Measurements from ENCODE around the gene DIO2. TPM values are rescaled to one million over a fixed set of nuclear protein-coding genes. Genes with fewer than 3 reads are reported as not detected.

The DIO2 gene
- total RNA-seq, 1 experiment from 2014 or later: 0.08 TPM

DNA sequence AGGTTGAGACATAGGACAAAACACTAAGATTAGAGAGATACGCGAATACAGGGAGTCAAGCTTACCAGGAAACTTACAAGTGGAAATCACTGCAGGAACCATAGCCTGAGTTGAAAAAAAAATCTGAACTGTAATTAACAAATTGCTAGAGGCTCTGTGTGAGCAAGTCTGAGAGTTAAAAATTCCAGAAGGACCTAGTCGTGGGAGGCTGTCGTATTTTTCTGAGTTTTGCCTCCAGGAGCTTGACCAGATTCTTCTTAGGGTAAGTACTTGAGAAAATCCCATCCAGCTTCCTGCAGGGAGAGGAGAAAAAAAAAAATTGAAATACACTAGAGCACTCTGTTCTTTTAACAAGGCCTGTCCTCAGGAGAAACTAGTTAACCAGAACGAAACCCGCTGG, 22.7 kb downstream of the DIO2 start:
- in situ Hi-C loops (cut with HindIII; ENCODE audit: low pct_unique_long_range_greater_than_20kb, low sequenced_read_pairs): no loop called here
- no peak for DNase-seq (ENCODE audit: low read depth, low spot score)

- DNase-seq (ENCODE audit: low read depth, low spot score): no peak
- in situ Hi-C loops (cut with HindIII; ENCODE audit: low pct_unique_long_range_greater_than_20kb, low sequenced_read_pairs): no loop called here
These were observed 25.0 kb downstream of the DIO2 start for GRCh38 chr14:80186301-80186800.

GRCh38 chr14:80176893-80177292, 34.4 kb downstream of the DIO2 start:
- DNase-seq (ENCODE audit: low read depth, low spot score): no peak
- in situ Hi-C loops (cut with HindIII; ENCODE audit: low pct_unique_long_range_greater_than_20kb, low sequenced_read_pairs): no loop called here

GRCh38 chr14:80172375-80173051, 38.8 kb downstream of the DIO2 start:
- DNase-seq (ENCODE audit: low read depth, low spot score): no peak

DNA sequence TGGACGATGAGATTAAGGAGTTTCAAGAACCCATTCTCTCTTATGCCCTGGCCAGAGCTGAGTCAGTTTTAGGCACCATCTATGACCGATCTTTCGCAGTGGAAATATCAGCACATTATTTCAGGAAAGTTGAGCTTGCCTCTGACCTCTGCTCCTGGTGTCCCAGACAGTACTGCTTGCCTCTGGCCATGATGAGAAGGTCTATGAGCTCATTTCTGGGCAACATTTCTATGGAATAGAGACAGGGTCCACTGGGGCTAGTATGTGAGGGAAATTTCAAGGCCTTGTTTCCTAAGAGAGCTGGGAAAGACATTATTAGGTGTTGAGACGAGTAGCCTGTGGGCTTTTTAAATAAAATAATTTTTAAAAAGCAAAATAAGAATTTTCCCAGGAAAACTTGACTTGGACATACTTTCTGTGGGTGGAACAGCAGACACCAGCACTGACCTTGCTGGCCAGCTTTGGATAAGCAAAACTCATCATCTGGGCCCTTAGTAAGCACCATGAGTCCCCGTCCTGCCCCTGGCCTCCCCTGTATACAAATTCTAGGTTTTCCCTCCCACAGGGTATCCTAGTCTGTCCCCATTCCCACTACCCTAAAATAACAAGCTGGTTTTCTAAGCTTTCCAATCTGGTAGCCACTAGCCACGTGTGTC, 43.4 kb downstream of the DIO2 start:
- DNase-seq (ENCODE audit: low read depth, low spot score): no peak
- in situ Hi-C loops (cut with HindIII; ENCODE audit: low pct_unique_long_range_greater_than_20kb, low sequenced_read_pairs): no loop called here

More at GRCh38 chr14:80172375-80173051, 38.8 kb downstream of the DIO2 start:
- in situ Hi-C loops (cut with HindIII; ENCODE audit: low pct_unique_long_range_greater_than_20kb, low sequenced_read_pairs): no loop called here

- no peak for DNase-seq (ENCODE audit: low read depth, low spot score)
- in situ Hi-C loops (cut with HindIII; ENCODE audit: low pct_unique_long_range_greater_than_20kb, low sequenced_read_pairs): no loop called here
These were observed 46.1 kb downstream of the DIO2 start for GRCh38 chr14:80164991-80165721.

GRCh38 chr14:80152763-80153162, 58.5 kb downstream of the DIO2 start:
- DNase-seq (ENCODE audit: low read depth, low spot score): no peak
- in situ Hi-C loops (cut with HindIII; ENCODE audit: low pct_unique_long_range_greater_than_20kb, low sequenced_read_pairs): no loop called here

DNA sequence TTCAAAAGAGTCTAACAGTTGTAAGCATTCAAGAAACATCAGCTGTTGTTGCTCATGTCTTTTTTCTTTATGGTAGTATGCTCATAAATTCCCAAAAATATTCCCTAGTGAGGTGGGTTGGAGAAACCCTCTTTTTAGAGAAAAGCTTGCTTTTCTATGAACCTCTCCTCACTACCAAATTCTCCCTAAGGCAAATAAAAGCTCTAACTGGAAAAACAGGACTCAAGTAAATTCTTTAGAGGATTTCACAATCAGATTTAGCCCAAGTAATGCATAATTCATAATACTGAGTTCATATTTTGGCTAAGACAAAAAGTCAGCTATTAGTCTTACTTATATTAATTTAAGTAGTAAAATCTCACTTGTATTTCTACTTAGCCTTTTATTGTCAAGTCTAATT, 59.1 kb downstream of the DIO2 start:
- in situ Hi-C loops (cut with HindIII; ENCODE audit: low pct_unique_long_range_greater_than_20kb, low sequenced_read_pairs): no loop called here
- DNase-seq (ENCODE audit: low read depth, low spot score): no peak

GRCh38 chr14:80150301-80150700, 61.0 kb downstream of the DIO2 start:
- in situ Hi-C loops (cut with HindIII; ENCODE audit: low pct_unique_long_range_greater_than_20kb, low sequenced_read_pairs): no loop called here
- no peak for DNase-seq (ENCODE audit: low read depth, low spot score)
